PC-3 (cell line): Measurements from ENCODE around the gene CYTH1. TPM values are rescaled to one million over a fixed set of nuclear protein-coding genes. Genes with fewer than 3 reads are reported as not detected.

ENCODE experiments used
- ATAC-seq: fragments of 200-7000 bp; cut with Tn5 transposase; 2 replicates; pipeline ENCODE4 v1.9.1; 2020; ENCODE audit warnings: mild to moderate bottlenecking, moderate library complexity
- BruUV-seq: library from RNA; stranded (reverse); fragments of 400-500 nt; replicated peaks from 2 replicates; lab custom pipeline; 2021; lab: Mats Ljungman, UMichigan
- CTCF ChIA-PET: fragments of 300-600 bp; sonication (Branson Sonifier 250); formaldehyde crosslinking; loops from one replicate; lab custom pipeline; 2022; ENCODE audit warnings: antibody characterized with exemption; lab: Charles Lee
- POLR2A ChIA-PET: fragments of 300-600 bp; sonication (Branson Sonifier 250); formaldehyde crosslinking; loops from one replicate; lab custom pipeline; 2022; ENCODE audit warnings: antibody characterized with exemption; ENCODE audit not compliant: unreplicated experiment; lab: Charles Lee
- DNase-seq: peaks from one replicate; pipeline ENCODE4 v3.0.0-alpha.2; 2015
- H2AFZ ChIP-seq: fragments of 300-600 bp; sonication (generic); 2 replicates; pipeline ENCODE4 v1.6.0; 2016; ENCODE audit warnings: antibody characterized with exemption, low read length
- H3F3A ChIP-seq: fragments of 300-600 bp; sonication (generic); one replicate; pipeline ENCODE4 v1.6.0; 2017; ENCODE audit warnings: antibody characterized with exemption, low read length, control low read depth, mild to moderate bottlenecking; ENCODE audit not compliant: unreplicated experiment
- H3K27ac ChIP-seq: fragments of 300-600 bp; sonication (generic); 2 replicates; pipeline ENCODE4 v1.5.1; 2016; ENCODE audit warnings: mild to moderate bottlenecking, low read length
- H3K27me3 ChIP-seq: fragments of 300-600 bp; sonication (generic); 2 replicates; pipeline ENCODE4 v1.6.1; 2016; ENCODE audit warnings: low read length, mixed read lengths
- H3K36me3 ChIP-seq: fragments of 300-600 bp; sonication (generic); 2 replicates; pipeline ENCODE4 v1.6.1; 2016; ENCODE audit warnings: low read depth, mixed run types, low read length, mixed read lengths
- H3K4me1 ChIP-seq: fragments of 300-600 bp; sonication (generic); 2 replicates; pipeline ENCODE4 v1.5.1; 2016; ENCODE audit warnings: low read length; ENCODE audit not compliant: insufficient read depth
- H3K4me2 ChIP-seq: fragments of 300-600 bp; sonication (generic); 2 replicates; pipeline ENCODE4 v1.6.0; 2016; ENCODE audit warnings: low read length
- H3K4me3 ChIP-seq: fragments of 300-600 bp; sonication (generic); 2 replicates; pipeline ENCODE4 v1.5.1; 2016; ENCODE audit warnings: mild to moderate bottlenecking, low read length, mixed read lengths
- H3K79me2 ChIP-seq: fragments of 300-600 bp; sonication (generic); 2 replicates; pipeline ENCODE4 v1.6.1; 2017; ENCODE audit warnings: low read length, mixed read lengths
- H3K9ac ChIP-seq: fragments of 300-600 bp; sonication (generic); 2 replicates; pipeline ENCODE4 v1.6.0; 2016; ENCODE audit warnings: mild to moderate bottlenecking, low read length
- H3K9me2 ChIP-seq: fragments of 300-600 bp; sonication (generic); replicated peaks from 2 replicates; pipeline ENCODE4 v1.6.1; 2016; ENCODE audit warnings: mixed run types, low read length, mixed read lengths
- H3K9me3 ChIP-seq: fragments of 300-600 bp; sonication (generic); 2 replicates; pipeline ENCODE4 v1.6.1; 2016; ENCODE audit warnings: low read length, mixed read lengths
- H4K20me1 ChIP-seq: fragments of 300-600 bp; sonication (generic); 2 replicates; pipeline ENCODE4 v1.6.1; 2016; ENCODE audit warnings: low read length, mixed read lengths
- CTCF ChIP-seq: fragments of 300-600 bp; sonication (generic); conservative IDR thresholded peaks from 2 replicates; pipeline ENCODE4 v1.5.1; 2017; ENCODE audit warnings: antibody characterized with exemption, low read depth, mild to moderate bottlenecking, low read length
- EZH2 ChIP-seq: fragments of 300-600 bp; sonication (generic); IDR thresholded peaks from one replicate; pipeline ENCODE4 v1.6.1; 2017; ENCODE audit warnings: antibody characterized with exemption, mild to moderate bottlenecking, low read length; ENCODE audit not compliant: unreplicated experiment
- EZH2phosphoT487 ChIP-seq: fragments of 300-600 bp; sonication (generic); IDR thresholded peaks from 2 replicates; pipeline ENCODE4 v1.6.1; 2018; ENCODE audit warnings: mild to moderate bottlenecking, antibody characterized with exemption, low read length, borderline replicate concordance
- intact Hi-C: fragments of 100-400 bp; cut with micrococcal nuclease; formaldehyde crosslinking; loops from 2 replicates; pipeline ENCODE4 v1.9.0; 2023
- total RNA-seq: library from RNA; depleted of rRNA; stranded (reverse); fragments of >200 nt; gene quantifications from 2 replicates; pipeline ENCODE4 v1.2.3, GENCODE V29; 2014

Gene CYTH1
- total RNA-seq, 1 experiment from 2014 or later: 29.7 TPM

DNA sequence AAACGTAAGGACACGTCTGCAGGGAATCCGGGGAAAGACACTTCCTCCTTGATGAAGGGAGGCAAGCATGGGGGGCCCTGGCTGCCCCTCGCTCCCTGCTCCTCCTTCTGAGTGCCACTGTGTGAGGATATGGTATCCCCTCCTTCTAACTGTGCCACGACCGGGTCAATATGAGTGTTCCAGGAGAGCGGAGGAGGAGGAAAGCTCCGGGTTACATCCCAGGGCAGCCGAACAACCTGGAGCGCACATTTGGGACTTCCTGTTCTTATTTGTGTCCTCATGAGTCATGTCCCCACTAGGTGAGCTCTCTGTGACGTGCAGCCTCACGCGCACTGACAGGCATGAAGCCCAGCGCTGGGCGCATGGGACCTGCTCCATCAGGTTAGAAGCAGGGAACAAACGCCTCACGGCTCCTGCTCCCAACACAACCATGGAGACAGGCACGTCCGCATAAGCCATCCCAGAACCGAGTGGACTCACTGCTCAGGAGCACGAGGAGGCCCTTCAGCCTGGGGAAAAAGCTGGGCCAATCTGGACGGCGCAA lies 112.0 kb downstream of the CYTH1 start:
- no TSS peak for BruUV-seq
- H3K36me3 ChIP-seq: no peaks in the 10 kb centered on the region
- no peaks in the 10 kb centered on the region for H3K9me2 ChIP-seq
- no peaks in the 10 kb centered on the region for H3F3A ChIP-seq
- no peak for DNase-seq
- no peaks in the 10 kb centered on the region for H4K20me1 ChIP-seq
- H3K4me2 ChIP-seq: no peak overlapping the region
- intact Hi-C loops: no loop called here
- no peak for ATAC-seq
- no peak overlapping the region for H3K9ac ChIP-seq
- H3K9me3 ChIP-seq: no peaks in the 10 kb centered on the region
- POLR2A ChIA-PET: no interaction called here
- H2AFZ ChIP-seq: no peak overlapping the region
- H3K79me2 ChIP-seq: no peaks in the 10 kb centered on the region
- no peak for TF ChIP-seq CTCF
- no peak for TF ChIP-seq EZH2
- no peak for TF ChIP-seq EZH2phosphoT487
- CTCF ChIA-PET: no interaction called here
- no peak overlapping the region for H3K27ac ChIP-seq
- no peaks in the 10 kb centered on the region for H3K27me3 ChIP-seq
- H3K4me3 ChIP-seq: no peak overlapping the region
- H3K4me1 ChIP-seq: peaks cover 4% of the 10 kb centered on the region; the same call in 1 of the 2 replicates

DNA sequence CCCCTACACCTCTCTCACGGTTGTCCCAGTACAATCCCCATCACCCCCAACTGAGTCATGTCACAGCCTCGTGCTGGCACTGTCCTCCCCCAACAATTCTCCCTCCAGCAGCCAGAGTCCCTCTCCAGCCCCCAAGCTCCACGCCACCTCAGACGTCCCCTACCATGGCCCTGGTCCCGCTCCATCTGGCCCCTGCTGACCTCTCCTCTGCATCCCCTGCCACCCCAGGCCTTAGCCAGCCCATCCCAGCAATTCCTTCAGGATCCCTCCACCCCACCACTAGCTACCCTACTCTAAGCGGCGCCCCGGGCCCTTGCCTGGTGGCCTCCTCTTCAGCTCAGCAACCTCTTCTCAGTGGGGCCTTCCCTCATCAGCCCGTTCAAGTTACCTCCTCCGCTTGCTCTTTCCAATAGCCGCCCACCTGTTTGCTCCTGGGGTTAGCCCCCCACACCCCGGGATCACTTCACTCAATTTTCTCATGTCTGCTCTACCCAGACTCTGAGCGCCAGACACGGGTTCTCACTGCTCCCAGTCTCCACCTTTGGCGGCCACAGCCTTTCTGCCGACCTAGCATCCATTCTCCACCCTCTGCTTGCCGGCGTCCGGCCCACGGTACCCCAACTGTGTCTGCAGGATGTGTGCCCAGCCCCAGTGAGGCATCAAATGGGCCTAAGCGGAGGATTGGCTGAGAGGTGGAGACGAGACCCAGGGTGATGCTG lies 112.7 kb downstream of the CYTH1 start:
- DNase-seq (no peak), ATAC-seq (no peak)
- Histone ChIP-seq H2AFZ (no peak overlapping the region), H3K9me2 (no peaks in the 10 kb centered on the region), H3F3A (no peaks in the 10 kb centered on the region), H3K4me3 (no peak overlapping the region), H3K79me2 (no peaks in the 10 kb centered on the region), H3K4me2 (no peak overlapping the region), H3K27me3 (no peaks in the 10 kb centered on the region), H4K20me1 (no peaks in the 10 kb centered on the region), H3K27ac (no peak overlapping the region), H3K36me3 (no peaks in the 10 kb centered on the region), H3K4me1 (peaks cover 4% of the 10 kb centered on the region; the same call in 1 of the 2 replicates), H3K9ac (no peak overlapping the region), H3K9me3 (no peaks in the 10 kb centered on the region)
- intact Hi-C loops: no loop called here
- TF ChIP-seq EZH2phosphoT487 (no peak), CTCF (no peak), EZH2 (no peak)
- BruUV-seq: no TSS peak
- ChIA-PET POLR2A (no interaction called here), CTCF (no interaction called here)

- TF ChIP-seq EZH2: no peak
- TF ChIP-seq EZH2phosphoT487: no peak
- no peak for TF ChIP-seq CTCF
- ChIA-PET POLR2A (no interaction called here), CTCF (no interaction called here)
- Histone ChIP-seq H3K9me3 (no peaks in the 10 kb centered on the region), H3K79me2 (no peaks in the 10 kb centered on the region), H3K9me2 (no peaks in the 10 kb centered on the region), H4K20me1 (no peaks in the 10 kb centered on the region), H3K9ac (no peak overlapping the region), H3K27me3 (no peaks in the 10 kb centered on the region), H3K4me1 (peaks cover 4% of the 10 kb centered on the region; the same call in 1 of the 2 replicates), H2AFZ (no peak overlapping the region), H3F3A (no peaks in the 10 kb centered on the region), H3K27ac (no peak overlapping the region), H3K4me2 (no peak overlapping the region), H3K4me3 (no peak overlapping the region), H3K36me3 (no peaks in the 10 kb centered on the region)
- BruUV-seq: no TSS peak
- DNase-seq: no peak
- no peak for ATAC-seq
- intact Hi-C loops: no loop called here
Observed at GRCh38 chr17:78668847-78669246, 113.2 kb downstream of the CYTH1 start.
